SK-N-SH treated with all-trans-retinoic acid at 6 μM for 48 hours (cell line): Measurements from ENCODE around the gene AGBL3.

ENCODE experiments used
- ATAC-seq: fragments of 200-7000 bp; cut with Tn5 transposase; 3 replicates; pipeline ENCODE4 v1.9.1; 2020; ENCODE audit warnings: mild to moderate bottlenecking, moderate library complexity
- ARNTL ChIP-seq: fragments of 450-650 bp; formaldehyde crosslinking; IDR thresholded peaks from 2 replicates; pipeline ENCODE4 v1.5.0; 2020; ENCODE audit warnings: low read depth, mild to moderate bottlenecking, moderate library complexity, borderline replicate concordance
- BACH2 ChIP-seq: fragments of 250-450 bp; sonication (Bioruptor Pico); IDR thresholded peaks from 2 replicates; pipeline ENCODE4 v1.9.0; 2021; ENCODE audit warnings: mild to moderate bottlenecking, borderline replicate concordance
- CSDC2 ChIP-seq: fragments of 250-450 bp; sonication (Bioruptor Pico); IDR thresholded peaks from 2 replicates; pipeline ENCODE4 v1.5.0; 2020; ENCODE audit warnings: mild to moderate bottlenecking, moderate library complexity
- ESRRG ChIP-seq: fragments of 250-450 bp; sonication (Bioruptor Pico); IDR thresholded peaks from 2 replicates; pipeline ENCODE4 v1.6.1; 2021; ENCODE audit warnings: mild to moderate bottlenecking
- GLIS3 ChIP-seq: fragments of 250-450 bp; sonication (Bioruptor Pico); IDR thresholded peaks from 2 replicates; pipeline ENCODE4 v1.5.0; 2020; ENCODE audit warnings: mild to moderate bottlenecking, moderate library complexity
- ISL1 ChIP-seq: fragments of 250-450 bp; sonication (Bioruptor Pico); IDR thresholded peaks from 2 replicates; pipeline ENCODE4 v2.1.2; 2022; ENCODE audit warnings: mild to moderate bottlenecking, moderate library complexity
- OSR1 ChIP-seq: fragments of 250-450 bp; sonication (Bioruptor Pico); IDR thresholded peaks from 2 replicates; pipeline ENCODE4 v1.8.0; 2022; ENCODE audit warnings: moderate library complexity, mild to moderate bottlenecking, inconsistent platforms
- PPARA ChIP-seq: fragments of 250-450 bp; sonication (Bioruptor Pico); IDR thresholded peaks from 2 replicates; pipeline ENCODE4 v1.5.0; 2020; ENCODE audit warnings: mild to moderate bottlenecking, borderline replicate concordance
- RARB ChIP-seq: fragments of 250-450 bp; sonication (Bioruptor Pico); IDR thresholded peaks from 2 replicates; pipeline ENCODE4 v1.8.0; 2021; ENCODE audit warnings: mild to moderate bottlenecking, moderate library complexity
- SNAI2 ChIP-seq: fragments of 250-450 bp; sonication (Bioruptor Pico); IDR thresholded peaks from 2 replicates; pipeline ENCODE4 v1.5.0; 2020; ENCODE audit warnings: mild to moderate bottlenecking, moderate library complexity
- TCF4 ChIP-seq: fragments of 250-450 bp; sonication (Bioruptor Pico); IDR thresholded peaks from 2 replicates; pipeline ENCODE4 v1.8.0; 2021; ENCODE audit warnings: mild to moderate bottlenecking, moderate library complexity, borderline replicate concordance
- TOX ChIP-seq: fragments of 250-450 bp; sonication (Bioruptor Pico); IDR thresholded peaks from 2 replicates; pipeline ENCODE4 v1.8.0; 2021; ENCODE audit warnings: mild to moderate bottlenecking, moderate library complexity, borderline replicate concordance
- ZC3H10 ChIP-seq: fragments of 250-450 bp; sonication (Bioruptor Pico); IDR thresholded peaks from 2 replicates; pipeline ENCODE4 v1.5.1; 2021; ENCODE audit warnings: mild to moderate bottlenecking, moderate library complexity
- ZFP30 ChIP-seq: fragments of 450-650 bp; formaldehyde crosslinking; IDR thresholded peaks from 2 replicates; pipeline ENCODE4 v1.5.0; 2022; ENCODE audit warnings: mild to moderate bottlenecking, moderate library complexity
- ZNF565 ChIP-seq: fragments of 450-650 bp; formaldehyde crosslinking; conservative IDR thresholded peaks from 2 replicates; pipeline ENCODE4 v1.5.0; 2020; ENCODE audit warnings: low read depth, mild to moderate bottlenecking, moderate library complexity
- ZNF8 ChIP-seq: fragments of 450-650 bp; formaldehyde crosslinking; IDR thresholded peaks from 2 replicates; pipeline ENCODE4 v1.5.0; 2020; ENCODE audit warnings: mild to moderate bottlenecking, moderate library complexity
- TF ChIP-seq, protein P1 (sequence below): fragments of 250-450 bp; sonication (Bioruptor Pico); IDR thresholded peaks from 2 replicates; pipeline ENCODE4 v1.5.1; 2020; ENCODE audit warnings: low read depth, mild to moderate bottlenecking, moderate library complexity
- TF ChIP-seq, protein P2 (sequence below): fragments of 250-450 bp; sonication (Bioruptor Pico); IDR thresholded peaks from 2 replicates; pipeline ENCODE4 v1.8.0; 2020; ENCODE audit warnings: mild to moderate bottlenecking, moderate library complexity, borderline replicate concordance
- TF ChIP-seq, protein P3 (sequence below): fragments of 250-450 bp; sonication (Bioruptor Pico); IDR thresholded peaks from 2 replicates; pipeline ENCODE4 v1.5.1; 2021; ENCODE audit warnings: mild to moderate bottlenecking, moderate library complexity
- TF ChIP-seq, protein P4 (sequence below): fragments of 250-450 bp; sonication (Bioruptor Pico); IDR thresholded peaks from 2 replicates; pipeline ENCODE4 v1.8.0; 2021; ENCODE audit warnings: low read depth, mild to moderate bottlenecking, moderate library complexity, borderline replicate concordance

The AGBL3 gene

DNA sequence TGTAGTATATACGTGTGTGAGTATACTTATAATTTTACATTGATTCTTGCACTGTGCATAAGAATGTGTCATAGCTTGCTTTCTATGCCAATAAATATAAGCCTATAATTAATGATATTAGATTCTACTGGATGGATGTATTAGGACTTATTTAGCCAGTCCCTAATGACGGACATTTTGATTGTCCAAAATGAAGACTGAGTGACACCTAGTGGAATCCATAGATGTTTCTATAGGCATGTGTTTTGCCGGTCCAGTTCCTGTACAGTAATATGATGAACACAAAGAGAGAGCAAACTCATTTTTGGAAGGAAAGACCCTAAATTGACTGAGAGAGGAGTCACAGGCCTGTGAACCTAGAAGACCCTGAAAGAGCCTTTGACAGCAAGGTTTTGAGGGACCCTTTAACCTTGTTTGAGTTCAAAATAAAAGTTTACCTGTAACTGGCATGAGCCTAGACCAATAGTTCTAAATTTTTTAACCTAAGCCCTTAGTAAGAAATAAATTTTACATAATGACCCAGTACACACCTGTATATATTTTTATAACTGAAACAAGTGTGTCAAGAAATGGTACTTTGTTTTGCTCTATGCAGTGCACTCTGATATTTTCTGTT is 42.4 kb upstream of the AGBL3 start:
- peak; percentile 59 for ATAC-seq
- TF ChIP-seq ZFP30 (CRISPR knock-in tag) (no peak), PPARA (CRISPR knock-in tag) (no peak), ZNF8 (no peak), ESRRG (CRISPR knock-in tag) (no peak), ARNTL (CRISPR knock-in tag) (no peak), GLIS3 (CRISPR knock-in tag) (no peak), OSR1 (no peak), ZNF565 (no peak), TCF4 (CRISPR knock-in tag) (no peak), CSDC2 (CRISPR knock-in tag) (no peak), BACH2 (CRISPR knock-in tag) (no peak)
- TF ChIP-seq, protein P1, sequence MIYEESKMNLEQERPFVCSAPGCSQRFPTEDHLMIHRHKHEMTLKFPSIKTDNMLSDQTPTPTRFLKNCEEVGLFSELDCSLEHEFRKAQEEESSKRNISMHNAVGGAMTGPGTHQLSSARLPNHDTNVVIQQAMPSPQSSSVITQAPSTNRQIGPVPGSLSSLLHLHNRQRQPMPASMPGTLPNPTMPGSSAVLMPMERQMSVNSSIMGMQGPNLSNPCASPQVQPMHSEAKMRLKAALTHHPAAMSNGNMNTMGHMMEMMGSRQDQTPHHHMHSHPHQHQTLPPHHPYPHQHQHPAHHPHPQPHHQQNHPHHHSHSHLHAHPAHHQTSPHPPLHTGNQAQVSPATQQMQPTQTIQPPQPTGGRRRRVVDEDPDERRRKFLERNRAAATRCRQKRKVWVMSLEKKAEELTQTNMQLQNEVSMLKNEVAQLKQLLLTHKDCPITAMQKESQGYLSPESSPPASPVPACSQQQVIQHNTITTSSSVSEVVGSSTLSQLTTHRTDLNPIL (CRISPR knock-in tag), result no peak
- TF ChIP-seq, protein P2, sequence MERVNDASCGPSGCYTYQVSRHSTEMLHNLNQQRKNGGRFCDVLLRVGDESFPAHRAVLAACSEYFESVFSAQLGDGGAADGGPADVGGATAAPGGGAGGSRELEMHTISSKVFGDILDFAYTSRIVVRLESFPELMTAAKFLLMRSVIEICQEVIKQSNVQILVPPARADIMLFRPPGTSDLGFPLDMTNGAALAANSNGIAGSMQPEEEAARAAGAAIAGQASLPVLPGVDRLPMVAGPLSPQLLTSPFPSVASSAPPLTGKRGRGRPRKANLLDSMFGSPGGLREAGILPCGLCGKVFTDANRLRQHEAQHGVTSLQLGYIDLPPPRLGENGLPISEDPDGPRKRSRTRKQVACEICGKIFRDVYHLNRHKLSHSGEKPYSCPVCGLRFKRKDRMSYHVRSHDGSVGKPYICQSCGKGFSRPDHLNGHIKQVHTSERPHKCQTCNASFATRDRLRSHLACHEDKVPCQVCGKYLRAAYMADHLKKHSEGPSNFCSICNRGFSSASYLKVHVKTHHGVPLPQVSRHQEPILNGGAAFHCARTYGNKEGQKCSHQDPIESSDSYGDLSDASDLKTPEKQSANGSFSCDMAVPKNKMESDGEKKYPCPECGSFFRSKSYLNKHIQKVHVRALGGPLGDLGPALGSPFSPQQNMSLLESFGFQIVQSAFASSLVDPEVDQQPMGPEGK (CRISPR knock-in tag), result no peak
- TF ChIP-seq, protein P3, sequence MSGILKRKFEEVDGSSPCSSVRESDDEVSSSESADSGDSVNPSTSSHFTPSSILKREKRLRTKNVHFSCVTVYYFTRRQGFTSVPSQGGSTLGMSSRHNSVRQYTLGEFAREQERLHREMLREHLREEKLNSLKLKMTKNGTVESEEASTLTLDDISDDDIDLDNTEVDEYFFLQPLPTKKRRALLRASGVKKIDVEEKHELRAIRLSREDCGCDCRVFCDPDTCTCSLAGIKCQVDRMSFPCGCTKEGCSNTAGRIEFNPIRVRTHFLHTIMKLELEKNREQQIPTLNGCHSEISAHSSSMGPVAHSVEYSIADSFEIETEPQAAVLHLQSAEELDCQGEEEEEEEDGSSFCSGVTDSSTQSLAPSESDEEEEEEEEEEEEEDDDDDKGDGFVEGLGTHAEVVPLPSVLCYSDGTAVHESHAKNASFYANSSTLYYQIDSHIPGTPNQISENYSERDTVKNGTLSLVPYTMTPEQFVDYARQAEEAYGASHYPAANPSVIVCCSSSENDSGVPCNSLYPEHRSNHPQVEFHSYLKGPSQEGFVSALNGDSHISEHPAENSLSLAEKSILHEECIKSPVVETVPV (CRISPR knock-in tag), result no peak

DNA sequence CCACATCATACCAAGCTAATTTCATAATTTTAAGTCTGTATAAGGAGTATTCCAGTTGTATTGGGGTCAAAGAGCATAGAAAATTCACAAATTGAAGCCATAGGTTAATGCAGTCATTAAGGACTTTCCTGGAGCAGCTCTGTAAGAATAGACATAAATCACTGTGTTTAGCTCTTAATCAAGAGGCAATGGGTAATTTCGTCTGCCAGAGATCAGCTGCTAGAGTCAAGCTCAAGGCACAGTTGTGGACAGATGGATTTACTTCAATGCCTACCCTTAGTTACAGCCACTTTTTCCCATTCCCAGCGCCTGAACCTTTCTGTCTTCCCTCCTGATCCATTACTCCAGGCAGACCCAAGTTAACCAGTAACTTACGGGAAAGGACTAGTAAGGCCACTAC is 40.6 kb upstream of the AGBL3 start:
- TF ChIP-seq, protein P3 (CRISPR knock-in tag), result no peak
- TF ChIP-seq ESRRG (CRISPR knock-in tag), result no peak
- TF ChIP-seq CSDC2 (CRISPR knock-in tag), result no peak
- no peak for TF ChIP-seq ZC3H10
- no peak for ATAC-seq

DNA sequence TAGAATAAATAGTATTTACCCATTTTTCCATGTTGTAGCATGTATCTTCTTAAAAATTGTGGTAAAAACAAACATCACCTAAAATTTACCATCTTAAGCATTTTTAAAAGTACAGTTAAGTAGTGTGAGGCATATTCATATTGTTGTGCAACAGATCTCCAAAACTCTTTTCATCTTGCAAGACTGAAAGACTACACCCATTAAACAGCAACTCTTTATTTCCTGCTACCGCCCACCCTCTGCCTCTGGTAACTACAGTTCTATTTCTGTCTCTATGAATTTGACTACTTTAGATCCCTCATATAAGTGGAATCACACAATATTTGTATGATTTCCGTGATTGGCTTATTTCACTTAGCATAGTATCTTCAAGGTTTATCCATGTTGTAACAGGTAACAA is 40.0 kb upstream of the AGBL3 start:
- TF ChIP-seq BACH2 (CRISPR knock-in tag), result no peak
- no peak for TF ChIP-seq ISL1
- TF ChIP-seq, all 23 proteins: peak for 0

DNA sequence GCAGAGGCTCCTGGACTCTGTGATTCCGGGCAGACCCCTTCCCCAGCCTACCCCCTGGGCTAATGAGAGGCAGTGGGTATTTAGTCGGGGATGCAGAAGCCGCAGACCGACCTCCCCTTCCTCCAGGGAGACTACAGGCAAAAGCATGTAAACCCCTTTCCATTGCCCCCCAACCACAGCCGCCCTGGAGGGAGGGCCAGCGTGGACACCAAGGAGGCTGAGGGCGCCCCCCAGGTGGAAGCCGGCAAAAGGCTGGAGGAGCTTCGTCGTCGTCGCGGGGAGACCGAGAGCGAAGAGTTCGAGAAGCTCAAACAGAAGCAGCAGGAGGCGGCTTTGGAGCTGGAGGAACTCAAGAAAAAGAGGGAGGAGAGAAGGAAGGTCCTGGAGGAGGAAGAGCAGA is 39.0 kb upstream of the AGBL3 start:
- TF ChIP-seq ARNTL (CRISPR knock-in tag), result no peak
- ATAC-seq, result no peak

More for the DNA sequence above, 40.0 kb upstream of the AGBL3 start:
- no peak for ATAC-seq

DNA sequence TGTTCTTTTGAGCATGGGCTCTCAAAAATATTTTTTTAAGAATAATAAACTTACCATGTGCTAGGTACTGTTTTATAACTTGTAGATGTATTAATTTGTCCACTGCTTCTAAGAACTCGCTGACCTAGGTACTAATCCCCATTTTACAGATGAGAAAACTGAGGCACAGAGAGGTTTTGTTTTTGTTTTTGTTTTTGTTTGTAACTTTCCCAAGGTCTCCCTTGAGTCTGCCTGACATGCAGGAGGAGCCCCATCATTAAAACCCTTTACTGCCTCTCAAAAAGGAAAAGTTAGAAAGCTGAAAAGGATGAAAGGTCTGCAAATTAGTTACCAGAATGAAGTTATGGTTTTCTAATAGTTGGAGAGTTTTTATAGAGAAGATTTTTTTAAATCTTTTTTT is 38.5 kb upstream of the AGBL3 start:
- no peak for ATAC-seq
- no peak for TF ChIP-seq CSDC2 (CRISPR knock-in tag)

DNA sequence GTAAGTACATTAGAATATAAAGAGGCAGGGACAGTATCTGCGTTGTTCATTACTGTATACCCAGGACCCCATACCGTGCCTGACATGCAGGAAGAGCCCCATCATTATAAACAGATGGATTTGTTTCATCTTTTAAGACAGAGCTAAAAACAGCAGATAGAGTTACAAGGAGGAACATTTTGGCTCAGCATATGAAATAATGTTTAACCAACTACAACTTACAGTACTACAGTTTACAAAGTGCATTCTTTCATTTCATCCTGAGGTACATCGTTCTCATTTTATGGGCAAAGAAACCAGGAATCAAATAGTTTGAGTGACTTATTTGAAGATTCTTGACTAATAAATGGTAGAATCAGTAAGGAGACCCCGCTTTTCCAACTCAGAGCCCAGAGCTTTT is 38.1 kb upstream of the AGBL3 start:
- no peak for ATAC-seq
- TF ChIP-seq RARB, result no peak
- TF ChIP-seq, protein P1 (CRISPR knock-in tag), result no peak
- no peak for TF ChIP-seq ZNF8
- no peak for TF ChIP-seq ISL1
- TF ChIP-seq ARNTL (CRISPR knock-in tag), result no peak
- no peak for TF ChIP-seq SNAI2 (CRISPR knock-in tag)
- TF ChIP-seq, protein P4, sequence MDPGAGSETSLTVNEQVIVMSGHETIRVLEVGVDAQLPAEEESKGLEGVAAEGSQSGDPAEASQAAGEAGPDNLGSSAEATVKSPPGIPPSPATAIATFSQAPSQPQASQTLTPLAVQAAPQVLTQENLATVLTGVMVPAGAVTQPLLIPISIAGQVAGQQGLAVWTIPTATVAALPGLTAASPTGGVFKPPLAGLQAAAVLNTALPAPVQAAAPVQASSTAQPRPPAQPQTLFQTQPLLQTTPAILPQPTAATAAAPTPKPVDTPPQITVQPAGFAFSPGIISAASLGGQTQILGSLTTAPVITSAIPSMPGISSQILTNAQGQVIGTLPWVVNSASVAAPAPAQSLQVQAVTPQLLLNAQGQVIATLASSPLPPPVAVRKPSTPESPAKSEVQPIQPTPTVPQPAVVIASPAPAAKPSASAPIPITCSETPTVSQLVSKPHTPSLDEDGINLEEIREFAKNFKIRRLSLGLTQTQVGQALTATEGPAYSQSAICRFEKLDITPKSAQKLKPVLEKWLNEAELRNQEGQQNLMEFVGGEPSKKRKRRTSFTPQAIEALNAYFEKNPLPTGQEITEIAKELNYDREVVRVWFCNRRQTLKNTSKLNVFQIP, result no peak
- TF ChIP-seq TOX (CRISPR knock-in tag), result no peak
- no peak for TF ChIP-seq ZC3H10
- TF ChIP-seq OSR1, result no peak
- TF ChIP-seq GLIS3 (CRISPR knock-in tag), result no peak
